ENCODE results near the gene GARIN5A. TPM values are rescaled to one million over a fixed set of nuclear protein-coding genes. Genes with fewer than 3 reads are reported as not detected.

GARIN5A gene
- total RNA-seq, 1 donor from 2014 or later = 0.92 TPM

Other genes starting within 250 kb of the GARIN5A start
- 1.0 TPM for gene KCNC3, start 147.5 kb downstream of the GARIN5A start, total RNA-seq
- 0.51 TPM for gene NAPSA, start 111.2 kb downstream of the GARIN5A start, total RNA-seq
- 53.3 TPM for gene NR1H2, start 100.4 kb downstream of the GARIN5A start, total RNA-seq
- 16.0 TPM for gene POLD1, start 92.5 kb downstream of the GARIN5A start, total RNA-seq
- gene SPIB, start 57.9 kb downstream of the GARIN5A start, total RNA-seq = 0.10 TPM
- gene MYBPC2, start 44.0 kb downstream of the GARIN5A start, total RNA-seq = 59.5 TPM
- gene EMC10, start 341 bp downstream of the GARIN5A start, total RNA-seq = 79.0 TPM
- 11.4 TPM for gene JOSD2, start 34.3 kb upstream of the GARIN5A start, total RNA-seq
- not detected for gene ASPDH, start 37.1 kb upstream of the GARIN5A start, total RNA-seq
- 13.0 TPM for gene LRRC4B, start 91.6 kb upstream of the GARIN5A start, total RNA-seq
- 0.10 TPM for gene SYT3, start 163.0 kb upstream of the GARIN5A start, total RNA-seq
- not detected for gene C19orf81, start 172.6 kb upstream of the GARIN5A start, total RNA-seq
- gene SHANK1, start 243.0 kb upstream of the GARIN5A start, total RNA-seq = 6.3 TPM
- 23.1 TPM for gene CLEC11A, start 246.5 kb upstream of the GARIN5A start, total RNA-seq